HG03354 (cell line): ENCODE data around the gene GALNTL6.

Experiments
- ATAC-seq: cut with Tn5 transposase; IDR thresholded peaks from one replicate; pipeline ENCODE4 v1.9.1; 2021; ENCODE audit warnings: mild to moderate bottlenecking; ENCODE audit not compliant: unreplicated experiment, poor library complexity, severe bottlenecking

Gene GALNTL6

DNA sequence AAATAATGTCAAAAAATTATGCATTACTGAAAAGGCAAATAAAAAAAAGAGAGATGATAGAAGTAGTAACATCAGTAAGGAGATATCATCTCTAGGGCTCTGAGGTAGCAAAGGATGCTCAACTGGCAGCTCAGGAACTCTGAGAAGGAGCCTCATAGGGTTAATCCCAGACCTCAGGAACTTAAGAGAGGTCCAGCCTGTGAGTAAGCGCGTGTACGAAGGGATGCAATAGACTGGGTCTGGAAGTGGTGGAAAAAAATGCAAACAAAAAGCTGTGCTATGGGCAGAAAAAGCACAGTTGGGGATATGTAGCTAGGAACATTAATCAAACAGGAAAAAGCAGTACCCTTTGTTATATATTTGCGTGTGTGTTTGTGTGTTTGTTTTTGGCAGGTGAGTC is 282.0 kb downstream of the GALNTL6 start:
- no peak for ATAC-seq

DNA sequence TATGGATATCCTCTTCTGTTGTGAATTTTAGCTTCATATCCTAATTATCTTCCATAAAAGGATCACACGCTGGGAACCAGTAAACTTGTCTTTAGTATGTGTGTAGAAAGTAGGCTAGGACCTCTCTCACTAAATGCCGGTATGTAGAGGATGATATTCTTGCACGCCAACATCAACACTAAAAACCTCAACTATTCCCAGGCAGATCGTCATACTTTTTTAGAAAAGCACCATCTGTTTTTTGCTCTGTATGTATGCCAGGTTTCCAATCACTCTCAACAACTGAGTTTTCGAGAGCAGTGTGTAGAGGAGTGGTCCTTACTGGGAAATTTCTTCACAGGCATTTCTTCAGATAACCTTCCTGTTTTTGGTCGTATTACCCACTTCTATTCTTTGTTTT is 283.6 kb downstream of the GALNTL6 start:
- ATAC-seq = no peak

DNA sequence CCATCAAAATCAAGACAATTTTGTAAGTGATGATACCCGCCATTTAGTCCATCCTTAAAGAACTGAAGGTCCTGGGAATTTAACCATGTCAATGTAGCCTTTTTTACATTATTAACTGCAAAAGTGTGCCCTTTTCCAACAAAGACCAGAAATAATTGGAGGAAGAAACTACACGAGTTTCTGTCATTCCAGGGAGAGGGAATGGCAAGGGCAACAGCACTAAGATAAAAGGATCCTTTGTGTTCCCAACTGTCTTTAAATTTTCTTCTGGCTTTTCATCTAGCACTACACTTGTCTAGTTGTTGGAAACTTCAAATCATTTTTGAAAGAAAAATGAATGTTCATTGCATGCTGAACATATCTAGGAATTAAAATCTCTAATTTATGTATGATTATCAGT is 286.2 kb downstream of the GALNTL6 start:
- ATAC-seq = no peak

DNA sequence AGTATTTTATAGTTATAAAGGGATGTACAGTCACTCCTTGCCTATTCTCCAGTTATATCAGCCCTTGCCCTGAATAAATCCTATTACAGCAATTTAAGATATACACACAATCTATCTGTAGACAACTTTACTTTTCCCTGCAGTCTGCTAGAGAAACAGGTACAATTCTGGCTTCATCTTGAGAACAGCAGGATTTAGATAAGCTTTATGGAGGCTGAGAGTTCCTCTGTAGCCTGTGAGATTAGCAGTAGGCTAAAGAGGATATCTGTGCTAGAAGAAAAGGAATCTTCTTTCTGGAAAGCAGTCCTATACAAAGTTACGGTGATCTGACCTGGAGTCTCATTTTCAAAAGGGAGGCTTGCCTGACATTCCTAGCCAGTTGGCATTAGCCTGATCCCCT is 290.3 kb downstream of the GALNTL6 start:
- ATAC-seq = no peak

DNA sequence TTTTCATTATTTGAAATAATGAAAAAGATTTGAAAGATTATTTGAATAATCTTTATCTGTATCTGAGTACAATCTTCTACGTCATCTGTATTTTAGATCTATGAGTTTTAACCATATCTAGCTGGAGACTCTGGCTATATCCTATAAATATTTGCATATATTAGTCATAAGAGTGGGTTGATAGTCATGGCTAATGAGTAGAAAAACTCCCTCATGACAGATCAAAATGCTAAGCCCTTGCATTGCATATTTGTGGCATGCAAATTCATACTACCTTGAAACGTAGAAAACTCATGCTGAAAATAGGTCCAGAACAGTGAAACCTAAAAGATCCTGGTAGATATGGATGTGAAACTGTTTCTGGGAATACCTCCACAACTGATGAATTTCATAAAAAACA is 291.3 kb downstream of the GALNTL6 start:
- no peak for ATAC-seq

- no peak for ATAC-seq
Observed at GRCh38 chr4:172105918-172106317, 292.7 kb downstream of the GALNTL6 start.

- no peak for ATAC-seq
Observed at GRCh38 chr4:172109466-172109865, 296.3 kb downstream of the GALNTL6 start.

GRCh38 chr4:172124656-172125308 is 311.6 kb downstream of the GALNTL6 start:
- no peak for ATAC-seq

DNA sequence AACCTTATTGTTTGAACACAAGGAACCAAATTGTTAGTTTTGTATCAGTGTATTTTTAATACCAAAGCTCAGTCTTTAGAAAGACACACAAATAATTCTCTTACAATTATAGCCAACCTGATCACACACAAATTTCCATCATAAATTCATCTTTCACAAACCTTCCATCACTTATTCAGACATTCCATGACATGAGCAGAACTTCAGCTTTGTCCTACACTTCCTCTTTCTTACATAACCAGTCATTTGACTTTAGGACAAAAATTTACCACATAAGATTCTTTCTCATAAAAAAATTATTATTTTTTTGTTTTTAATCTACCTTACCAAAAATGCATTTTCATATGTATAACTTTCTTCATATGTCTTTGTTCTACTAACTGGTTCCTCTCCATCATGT is 312.2 kb downstream of the GALNTL6 start:
- ATAC-seq = no peak

- no peak for ATAC-seq
Observed at GRCh38 chr4:172127168-172127567, 314.0 kb downstream of the GALNTL6 start.

GRCh38 chr4:172129593-172129992 is 316.4 kb downstream of the GALNTL6 start:
- ATAC-seq = no peak

DNA sequence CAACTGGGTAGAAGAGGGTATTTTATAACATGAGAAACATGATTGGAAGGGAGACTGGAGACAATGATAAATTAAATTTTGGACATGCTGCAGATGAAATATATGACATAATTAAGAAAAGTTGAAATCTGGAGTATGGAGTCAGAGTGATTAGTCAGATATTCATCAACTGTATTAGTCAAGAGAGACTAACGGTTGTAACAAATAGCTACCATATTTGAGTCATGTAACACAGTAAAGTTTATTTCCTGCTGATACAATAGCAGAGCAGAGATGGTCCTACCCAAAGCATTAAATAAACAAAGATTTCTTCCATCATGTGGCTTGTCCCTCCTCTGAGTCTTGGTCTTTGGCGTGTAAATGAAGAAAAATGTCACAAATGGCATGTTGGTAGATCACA is 321.3 kb downstream of the GALNTL6 start:
- no peak for ATAC-seq

DNA sequence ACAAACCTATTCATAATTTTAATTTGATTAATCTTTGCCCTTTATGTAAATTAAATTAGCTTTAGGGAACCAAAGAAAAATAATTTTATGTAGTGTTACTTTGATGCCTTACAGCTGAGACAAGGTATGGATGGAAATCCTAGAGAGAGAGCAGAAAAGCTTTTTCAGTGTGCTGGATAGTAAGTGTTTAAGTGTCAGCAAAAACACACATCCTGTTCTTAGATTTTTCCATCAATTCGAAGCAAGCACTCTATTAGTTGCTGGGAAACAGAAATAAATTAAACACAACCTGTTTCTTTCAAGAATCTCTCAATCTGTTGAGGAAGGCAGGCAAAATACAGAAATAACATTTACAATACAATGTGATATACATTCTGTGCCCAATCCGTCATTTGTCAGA is 327.8 kb downstream of the GALNTL6 start:
- no peak for ATAC-seq

- ATAC-seq = no peak
Observed at GRCh38 chr4:172142281-172142741, 329.1 kb downstream of the GALNTL6 start.

DNA sequence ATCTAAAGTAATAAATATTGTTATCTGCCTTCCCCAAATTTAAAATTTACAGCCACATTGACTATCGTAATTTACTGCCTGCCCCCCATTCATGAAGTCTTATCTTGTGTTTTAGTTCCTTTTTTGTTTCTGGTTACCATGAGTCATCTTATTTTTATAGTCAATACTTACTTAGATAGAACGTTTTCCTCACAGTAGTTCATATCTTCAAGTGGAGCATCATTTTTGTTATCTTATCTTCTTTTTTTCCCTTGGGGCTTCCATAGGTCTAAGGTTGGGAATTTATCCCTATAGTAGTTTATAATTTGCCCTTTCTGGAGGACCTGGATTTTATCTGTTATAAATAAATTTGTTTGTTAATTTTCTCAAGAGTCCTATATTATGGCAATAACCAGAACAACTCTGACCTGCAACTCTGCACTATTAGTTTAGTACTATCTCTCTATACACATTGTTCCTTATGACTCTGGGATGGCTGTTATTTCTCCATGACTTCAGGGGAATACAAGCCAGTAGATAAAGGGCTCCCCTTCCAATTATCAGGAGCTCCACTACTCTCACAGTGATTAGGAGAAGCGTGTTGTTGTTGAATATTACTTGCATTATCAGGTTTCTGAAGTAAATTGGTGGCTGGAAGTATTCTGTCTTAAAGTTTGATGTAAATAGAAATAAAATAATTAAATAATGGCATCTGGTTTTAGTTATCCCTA is 330.6 kb downstream of the GALNTL6 start:
- ATAC-seq = no peak

GRCh38 chr4:172147687-172148086 is 334.5 kb downstream of the GALNTL6 start:
- ATAC-seq = no peak

GRCh38 chr4:172149329-172149728 is 336.1 kb downstream of the GALNTL6 start:
- ATAC-seq = no peak

- ATAC-seq = no peak
Observed at GRCh38 chr4:172152284-172152683, 339.1 kb downstream of the GALNTL6 start.

DNA sequence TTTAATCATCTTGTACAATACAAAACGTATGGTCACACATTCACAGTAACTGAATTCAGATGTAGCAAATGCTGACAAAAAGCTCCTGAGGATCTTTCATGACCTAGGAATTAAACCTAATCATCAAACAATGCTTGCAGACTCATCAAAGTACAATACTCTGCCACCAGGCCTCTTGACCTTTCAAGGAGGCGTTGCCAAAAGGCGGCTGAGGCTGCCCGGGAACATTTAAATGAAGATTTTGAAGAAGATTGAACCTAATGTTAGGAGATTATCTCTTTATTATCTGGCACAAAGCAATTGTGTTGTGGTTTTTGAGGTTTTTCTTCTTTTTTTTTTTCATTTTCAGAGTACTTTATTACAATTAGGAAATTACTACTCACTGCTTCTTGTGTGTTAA is 340.5 kb downstream of the GALNTL6 start:
- ATAC-seq = no peak

DNA sequence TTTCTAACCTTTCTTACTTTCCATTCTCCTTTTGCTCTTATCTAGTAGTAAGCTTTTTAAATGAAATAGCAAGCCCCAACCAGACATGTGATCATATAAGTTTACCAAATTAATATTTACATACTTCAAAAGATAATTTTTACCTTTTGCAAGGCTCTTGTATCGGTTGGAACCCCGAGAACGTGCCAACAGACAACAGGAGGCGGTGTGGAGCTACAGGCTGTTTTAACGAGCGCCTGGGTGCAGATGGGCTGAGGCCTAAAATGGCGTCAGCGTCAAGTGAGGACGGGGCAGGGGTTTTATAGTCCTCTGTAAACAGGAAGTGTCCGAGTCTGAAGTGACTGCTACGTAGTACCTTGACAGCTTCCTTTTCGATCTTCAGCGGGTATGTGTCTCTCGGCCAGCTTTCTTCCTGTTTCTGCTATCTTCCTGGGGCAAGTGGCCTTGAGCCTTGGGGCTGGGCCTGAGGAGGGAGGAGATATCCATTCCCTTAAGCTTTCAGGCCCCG is 342.7 kb downstream of the GALNTL6 start:
- no peak for ATAC-seq

GRCh38 chr4:172157946-172158345 is 344.7 kb downstream of the GALNTL6 start:
- ATAC-seq = no peak
